PFSK-1 (cell line): Measurements from ENCODE around the gene FCRL6. TPM values are rescaled to one million over a fixed set of nuclear protein-coding genes. Genes with fewer than 3 reads are reported as not detected.

Experiments used
- FOXP2 ChIP-seq: optimal IDR thresholded peaks from 2 replicates; pipeline ENCODE3; 2011; ENCODE audit warnings: borderline replicate concordance, control low read depth, inconsistent platforms; ENCODE audit not compliant: insufficient read depth; ENCODE audit errors: extremely low read length, extremely low read depth
- POLR2AphosphoS5 ChIP-seq: IDR thresholded peaks from 2 replicates; pipeline ENCODE4 v1.6.1; 2012; ENCODE audit warnings: low read depth, mild to moderate bottlenecking, control low read depth, low read length, moderate library complexity
- SIN3A ChIP-seq: IDR thresholded peaks from 2 replicates; pipeline ENCODE4 v1.6.1; 2012; ENCODE audit warnings: mild to moderate bottlenecking, low read length, moderate library complexity, borderline replicate concordance; ENCODE audit not compliant: insufficient read depth
- TAF1 ChIP-seq: IDR thresholded peaks from 2 replicates; pipeline ENCODE4 v1.6.1; 2012; ENCODE audit warnings: low read length, control low read depth, borderline replicate concordance; ENCODE audit not compliant: insufficient read depth
- polyA plus RNA-seq: library from polyadenylated mRNA; unstranded; fragments of >200 nt; gene quantifications from one replicate; pipeline ENCODE4 v1.2.1, GENCODE V29; 2012; ENCODE audit warnings: low read depth, missing spikeins; ENCODE audit not compliant: insufficient read length
- TF ChIP-seq, protein P1 (sequence below), 2 experiments: IDR thresholded peaks; 2 replicates each; pipeline versions ENCODE4 v1.6.1 to v1.8.0; 2011 to 2012; ENCODE audit warnings: low read depth in 2 of 2, low read length in 2 of 2, control low read depth in 1 of 2, inconsistent platforms in 1 of 2, mild to moderate bottlenecking in 1 of 2, moderate library complexity in 1 of 2; ENCODE audit not compliant: insufficient read depth in 1 of 2

Gene FCRL6, protein sequence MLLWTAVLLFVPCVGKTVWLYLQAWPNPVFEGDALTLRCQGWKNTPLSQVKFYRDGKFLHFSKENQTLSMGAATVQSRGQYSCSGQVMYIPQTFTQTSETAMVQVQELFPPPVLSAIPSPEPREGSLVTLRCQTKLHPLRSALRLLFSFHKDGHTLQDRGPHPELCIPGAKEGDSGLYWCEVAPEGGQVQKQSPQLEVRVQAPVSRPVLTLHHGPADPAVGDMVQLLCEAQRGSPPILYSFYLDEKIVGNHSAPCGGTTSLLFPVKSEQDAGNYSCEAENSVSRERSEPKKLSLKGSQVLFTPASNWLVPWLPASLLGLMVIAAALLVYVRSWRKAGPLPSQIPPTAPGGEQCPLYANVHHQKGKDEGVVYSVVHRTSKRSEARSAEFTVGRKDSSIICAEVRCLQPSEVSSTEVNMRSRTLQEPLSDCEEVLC
- not detected for polyA plus RNA-seq

DNA sequence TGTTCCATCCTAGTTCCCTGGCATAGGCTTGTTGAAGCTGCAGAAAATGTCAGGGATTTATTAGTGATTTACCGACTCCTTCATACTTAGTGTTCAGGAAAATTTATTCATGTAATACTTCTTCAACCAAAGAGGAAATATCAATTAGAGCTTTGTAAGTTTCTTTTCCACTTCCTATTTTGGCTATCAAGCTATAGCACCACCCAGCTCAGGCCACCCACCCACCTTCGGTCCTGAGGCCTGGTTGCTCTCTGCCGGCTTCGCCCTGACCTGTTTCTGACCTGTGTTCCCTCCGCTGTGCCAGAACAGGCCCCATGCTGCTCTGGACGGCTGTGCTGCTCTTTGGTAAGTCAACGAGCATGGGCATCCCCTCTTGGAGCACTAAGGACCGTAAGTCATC is at the start of gene FCRL6:
Gene FCRL6, plus strand, starts transcription at position 250 of the 400 bp plus-strand sequence. Its CDS starts 65 bp downstream, at position 315.
- no peak for TF ChIP-seq TAF1
- TF ChIP-seq, protein P1, sequence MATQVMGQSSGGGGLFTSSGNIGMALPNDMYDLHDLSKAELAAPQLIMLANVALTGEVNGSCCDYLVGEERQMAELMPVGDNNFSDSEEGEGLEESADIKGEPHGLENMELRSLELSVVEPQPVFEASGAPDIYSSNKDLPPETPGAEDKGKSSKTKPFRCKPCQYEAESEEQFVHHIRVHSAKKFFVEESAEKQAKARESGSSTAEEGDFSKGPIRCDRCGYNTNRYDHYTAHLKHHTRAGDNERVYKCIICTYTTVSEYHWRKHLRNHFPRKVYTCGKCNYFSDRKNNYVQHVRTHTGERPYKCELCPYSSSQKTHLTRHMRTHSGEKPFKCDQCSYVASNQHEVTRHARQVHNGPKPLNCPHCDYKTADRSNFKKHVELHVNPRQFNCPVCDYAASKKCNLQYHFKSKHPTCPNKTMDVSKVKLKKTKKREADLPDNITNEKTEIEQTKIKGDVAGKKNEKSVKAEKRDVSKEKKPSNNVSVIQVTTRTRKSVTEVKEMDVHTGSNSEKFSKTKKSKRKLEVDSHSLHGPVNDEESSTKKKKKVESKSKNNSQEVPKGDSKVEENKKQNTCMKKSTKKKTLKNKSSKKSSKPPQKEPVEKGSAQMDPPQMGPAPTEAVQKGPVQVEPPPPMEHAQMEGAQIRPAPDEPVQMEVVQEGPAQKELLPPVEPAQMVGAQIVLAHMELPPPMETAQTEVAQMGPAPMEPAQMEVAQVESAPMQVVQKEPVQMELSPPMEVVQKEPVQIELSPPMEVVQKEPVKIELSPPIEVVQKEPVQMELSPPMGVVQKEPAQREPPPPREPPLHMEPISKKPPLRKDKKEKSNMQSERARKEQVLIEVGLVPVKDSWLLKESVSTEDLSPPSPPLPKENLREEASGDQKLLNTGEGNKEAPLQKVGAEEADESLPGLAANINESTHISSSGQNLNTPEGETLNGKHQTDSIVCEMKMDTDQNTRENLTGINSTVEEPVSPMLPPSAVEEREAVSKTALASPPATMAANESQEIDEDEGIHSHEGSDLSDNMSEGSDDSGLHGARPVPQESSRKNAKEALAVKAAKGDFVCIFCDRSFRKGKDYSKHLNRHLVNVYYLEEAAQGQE (IDR thresholded peaks at IDR 0.05; ENCODE audit: insufficient read depth in 1 of 2, low read depth in 2 of 2, low read length in 2 of 2): no peak
- no peak for TF ChIP-seq SIN3A
- no peak for TF ChIP-seq FOXP2
- no peak for TF ChIP-seq POLR2AphosphoS5

DNA sequence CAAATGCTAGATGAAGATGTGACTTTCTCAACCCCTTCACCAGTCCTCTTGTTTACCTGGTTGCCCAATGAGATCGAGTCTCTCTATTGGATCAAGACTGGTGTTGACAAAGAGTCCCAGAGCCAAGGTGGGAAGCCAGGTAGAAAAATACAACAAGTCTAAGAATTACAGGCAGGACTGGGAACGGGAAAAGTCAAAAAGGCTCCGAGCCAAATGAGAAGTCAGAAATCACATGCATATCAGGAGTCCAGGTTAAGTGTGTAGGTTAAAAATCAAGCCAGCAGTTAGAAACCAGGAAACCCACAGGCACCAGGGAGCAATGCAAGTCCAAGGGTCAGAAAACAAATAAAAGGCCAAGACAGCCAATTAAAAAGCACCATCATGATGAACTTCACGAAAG is 48.8 kb upstream of the FCRL6 start:
- TF ChIP-seq FOXP2: no peak
- TF ChIP-seq TAF1: no peak
- TF ChIP-seq, protein P1 (IDR thresholded peaks at IDR 0.05; ENCODE audit: insufficient read depth in 1 of 2, low read depth in 2 of 2, low read length in 2 of 2): no peak
- TF ChIP-seq POLR2AphosphoS5: no peak
- TF ChIP-seq SIN3A: no peak

DNA sequence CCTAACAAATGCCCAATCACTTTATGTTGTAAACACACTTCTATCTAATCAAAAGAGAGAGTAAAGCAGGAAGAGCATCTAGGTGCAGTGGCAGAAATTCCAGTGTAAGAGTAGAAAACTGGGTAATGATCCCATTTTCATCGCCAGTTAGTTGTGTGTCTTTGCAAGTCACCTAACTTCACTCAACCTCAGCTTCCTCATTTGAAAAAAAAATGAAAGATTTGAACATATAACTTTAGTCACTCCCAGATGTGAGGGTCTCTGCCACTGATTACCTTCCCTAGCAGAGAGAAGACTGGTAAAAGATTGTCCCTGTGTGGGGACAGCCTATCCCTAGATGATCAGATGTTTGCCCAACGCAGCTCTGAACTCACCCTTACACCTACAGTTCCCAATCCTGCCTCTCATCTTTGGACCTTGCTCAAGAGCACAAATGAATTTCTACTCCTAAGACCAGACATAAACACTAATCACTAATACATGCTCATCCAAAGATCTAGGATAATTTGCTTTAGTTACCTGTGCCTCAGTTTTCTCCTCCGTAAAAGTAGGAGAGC is 46.6 kb upstream of the FCRL6 start:
- no peak for TF ChIP-seq TAF1

DNA sequence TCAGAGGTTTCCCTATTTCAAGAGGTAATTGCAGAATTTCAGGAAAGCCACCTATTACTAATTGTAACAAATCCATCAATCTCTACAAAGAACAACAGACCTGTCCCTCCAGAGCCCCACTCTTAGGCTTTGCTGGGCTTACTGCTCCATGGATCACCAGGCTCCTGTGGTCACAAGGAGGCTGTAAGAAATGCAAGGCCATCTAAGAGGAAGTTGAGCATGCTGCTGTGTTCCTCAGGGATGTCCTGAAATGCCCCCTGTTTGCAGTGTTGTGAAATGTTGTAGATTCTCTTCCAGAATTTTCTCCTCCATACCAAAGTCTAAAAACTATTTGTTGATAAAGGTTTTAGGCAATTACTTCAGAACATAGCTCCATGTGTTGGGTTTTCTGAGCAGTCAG is 45.8 kb upstream of the FCRL6 start:
- TF ChIP-seq, protein P1 (IDR thresholded peaks at IDR 0.05; ENCODE audit: insufficient read depth in 1 of 2, low read depth in 2 of 2, low read length in 2 of 2): no peak
- TF ChIP-seq POLR2AphosphoS5 (no peak), TAF1 (no peak), FOXP2 (no peak), SIN3A (no peak)

DNA sequence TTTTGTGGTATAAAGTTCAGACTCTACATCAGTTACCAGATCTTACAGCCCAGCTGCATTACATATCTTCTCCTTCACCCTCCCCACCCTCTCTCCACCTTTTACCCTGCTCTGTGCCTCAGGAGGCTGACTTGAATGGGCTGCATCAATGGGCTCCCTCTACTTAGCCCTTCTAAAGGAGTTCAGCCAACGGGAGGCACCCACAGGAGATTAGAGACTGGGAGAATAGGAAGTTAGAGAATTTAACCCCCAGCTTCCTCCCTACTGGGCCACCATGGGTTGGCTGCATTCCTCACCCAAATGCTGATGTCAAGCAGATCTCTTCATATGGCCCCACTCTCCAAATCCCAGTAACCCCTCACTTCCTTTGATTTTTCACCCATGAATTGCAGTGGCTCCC is 38.5 kb upstream of the FCRL6 start:
- no peak for TF ChIP-seq FOXP2
- TF ChIP-seq, protein P1 (IDR thresholded peaks at IDR 0.05; ENCODE audit: insufficient read depth in 1 of 2, low read depth in 2 of 2, low read length in 2 of 2): no peak
- TF ChIP-seq POLR2AphosphoS5: no peak
- no peak for TF ChIP-seq SIN3A
- no peak for TF ChIP-seq TAF1
